ENCODE measurements around the gene MUTYH.

GRCh38 chr1:45332346-45332720, 7.9 kb downstream of the MUTYH start:
- TF ChIP-seq CTCF (IDR thresholded peaks at IDR 0.05) = no peak
- no peak for TF ChIP-seq POLR2AphosphoS5 (IDR thresholded peaks at IDR 0.05)
- TF ChIP-seq POLR2A (IDR thresholded peaks at IDR 0.05) = no peak
- no peak for TF ChIP-seq EP300 (IDR thresholded peaks at IDR 0.05)

All from gastroesophageal sphincter (tissue), 3 donors.